ENCODE results near the gene HM13. TPM values are rescaled to one million over a fixed set of nuclear protein-coding genes. Genes with fewer than 3 reads are reported as not detected.
"Not testable (repeated sequence)": the region's sequence is repeated elsewhere in the genome, so short reads cannot be mapped to it uniquely, and the experiment has no call there.

HM13 gene
- total and polyA plus RNA-seq, 9 donors: 30.2 to 158 (median 97.3) TPM

GRCh38 chr20:31608251-31608945, 94.2 kb downstream of the HM13 start:
- no peak for TF ChIP-seq POLR2A (IDR thresholded peaks at IDR 0.05)
- Histone ChIP-seq H3K27me3 (no peaks in the 10 kb centered on the region), H3K27ac (peak overlapping the region in 1 of 2 donors; percentile 38), H3K9me3 (no peaks in the 10 kb centered on the region), H3K4me3 (peak overlapping the region; percentile 31), H3K36me3 (no peaks in the 10 kb centered on the region), H3K4me1 (ENCODE audit: insufficient read depth) (peaks cover 7% of the 10 kb centered on the region)
- intact Hi-C loops (cut with DNase I): loop anchor here in 1 of 4 donors (5.0 kb wide), 1 partner anchor 36 kb away; no protein-coding TSS in a partner anchor
- 3 to 4% (median 3%) methylated on average over 37 to 45 of the region's 45 CpGs for WGBS, 3 donors
- DNase-seq: peak; percentile 75 to 82 (median 77)

- intact Hi-C loops (cut with DNase I): loop anchor here in 3 of 4 donors (2.0 kb wide), 2 partner anchors 43 to 49 kb away; no protein-coding TSS in a partner anchor
- H3K27ac ChIP-seq: not testable (repeated sequence)
- 85 to 93% (median 91%) methylated on average over 12 of the region's 12 CpGs for WGBS, 3 donors
Measured at GRCh38 chr20:31612271-31612640, 98.0 kb downstream of the HM13 start.

DNA sequence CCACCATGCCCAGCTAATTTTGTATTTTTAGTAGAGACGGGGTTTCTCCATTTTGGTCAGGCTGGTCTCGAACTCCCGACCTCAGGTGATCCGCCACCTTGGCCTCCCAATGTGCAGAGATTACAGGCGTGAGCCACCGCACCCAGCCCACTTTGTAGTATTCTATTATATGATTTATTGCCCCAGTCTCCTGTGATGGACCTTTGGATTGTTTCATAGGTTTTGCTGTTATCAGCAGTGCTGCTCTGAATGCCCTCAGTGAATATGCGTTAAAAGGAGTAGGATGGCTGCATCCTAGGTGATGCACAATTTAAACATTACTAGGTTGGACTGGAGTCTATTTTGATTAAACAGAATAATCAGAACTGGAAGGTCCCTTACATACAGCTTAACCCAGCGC, 101.2 kb downstream of the HM13 start:
- no peak for TF ChIP-seq EP300 (IDR thresholded peaks at IDR 0.05)
- TF ChIP-seq, protein P1, sequence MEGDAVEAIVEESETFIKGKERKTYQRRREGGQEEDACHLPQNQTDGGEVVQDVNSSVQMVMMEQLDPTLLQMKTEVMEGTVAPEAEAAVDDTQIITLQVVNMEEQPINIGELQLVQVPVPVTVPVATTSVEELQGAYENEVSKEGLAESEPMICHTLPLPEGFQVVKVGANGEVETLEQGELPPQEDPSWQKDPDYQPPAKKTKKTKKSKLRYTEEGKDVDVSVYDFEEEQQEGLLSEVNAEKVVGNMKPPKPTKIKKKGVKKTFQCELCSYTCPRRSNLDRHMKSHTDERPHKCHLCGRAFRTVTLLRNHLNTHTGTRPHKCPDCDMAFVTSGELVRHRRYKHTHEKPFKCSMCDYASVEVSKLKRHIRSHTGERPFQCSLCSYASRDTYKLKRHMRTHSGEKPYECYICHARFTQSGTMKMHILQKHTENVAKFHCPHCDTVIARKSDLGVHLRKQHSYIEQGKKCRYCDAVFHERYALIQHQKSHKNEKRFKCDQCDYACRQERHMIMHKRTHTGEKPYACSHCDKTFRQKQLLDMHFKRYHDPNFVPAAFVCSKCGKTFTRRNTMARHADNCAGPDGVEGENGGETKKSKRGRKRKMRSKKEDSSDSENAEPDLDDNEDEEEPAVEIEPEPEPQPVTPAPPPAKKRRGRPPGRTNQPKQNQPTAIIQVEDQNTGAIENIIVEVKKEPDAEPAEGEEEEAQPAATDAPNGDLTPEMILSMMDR (IDR thresholded peaks at IDR 0.05): no peak
- no peak for TF ChIP-seq POLR2A (IDR thresholded peaks at IDR 0.05)
- no peak for DNase-seq
- Histone ChIP-seq H3K9me3 (no peaks in the 10 kb centered on the region), H3K27ac (no peak overlapping the region), H3K4me3 (no peak overlapping the region), H3K27me3 (no peaks in the 10 kb centered on the region), H3K36me3 (no peaks in the 10 kb centered on the region), H3K4me1 (ENCODE audit: insufficient read depth) (peaks cover 3% of the 10 kb centered on the region)
- WGBS, 3 donors: 80 to 90% (median 86%) methylated on average over 8 of the region's 8 CpGs
- intact Hi-C loops (cut with DNase I): no loop called here

More at GRCh38 chr20:31612271-31612640, 98.0 kb downstream of the HM13 start:
- not testable (repeated sequence) for H3K36me3 ChIP-seq; H3K9me3 ChIP-seq; DNase-seq; H3K4me3 ChIP-seq; H3K27me3 ChIP-seq; H3K4me1 ChIP-seq (ENCODE audit: insufficient read depth)

DNA sequence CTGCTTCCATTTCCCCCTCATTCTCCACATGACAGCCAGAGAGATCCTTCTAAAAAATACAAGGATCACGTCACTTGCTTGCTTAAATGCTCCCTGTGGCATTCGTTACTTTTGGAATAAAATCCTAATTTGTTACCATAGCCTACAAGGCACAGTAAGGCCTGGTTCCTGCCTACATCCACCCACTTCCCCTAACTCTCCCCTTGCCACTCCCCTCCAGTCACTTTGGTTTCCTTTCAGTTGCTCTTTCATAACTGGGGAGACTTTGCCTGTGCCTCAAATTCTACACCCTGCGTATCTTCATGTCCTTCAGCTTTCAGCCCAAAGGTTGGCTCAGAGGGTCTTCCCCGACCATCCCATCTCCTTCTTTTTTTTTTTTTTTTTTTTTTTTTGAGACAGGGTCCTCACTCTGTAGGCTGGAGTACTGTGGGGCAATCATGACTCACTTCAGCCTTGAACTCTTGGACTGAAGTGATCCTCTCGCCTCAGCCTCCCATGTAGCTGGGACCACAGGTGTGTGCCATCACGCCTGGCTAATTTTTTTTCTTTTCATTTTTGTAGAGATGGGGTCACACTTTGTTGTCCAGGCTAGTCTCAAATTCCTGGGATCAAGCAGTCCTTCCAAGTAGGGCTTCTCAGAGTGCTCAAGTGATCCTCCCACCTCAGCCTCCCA, 103.3 kb downstream of the HM13 start:
- H3K27ac ChIP-seq: no peak overlapping the region
- no peaks in the 10 kb centered on the region for H3K9me3 ChIP-seq
- TF ChIP-seq POLR2A (IDR thresholded peaks at IDR 0.05) (no peak), EP300 (IDR thresholded peaks at IDR 0.05) (no peak)
- TF ChIP-seq, protein P1 (IDR thresholded peaks at IDR 0.05): no peak
- no peak for DNase-seq
- no peak overlapping the region for H3K4me3 ChIP-seq
- H3K36me3 ChIP-seq: no peaks in the 10 kb centered on the region
- H3K27me3 ChIP-seq: no peaks in the 10 kb centered on the region
- WGBS, 3 donors: 83 to 89% (median 89%) methylated on average over 6 of the region's 6 CpGs
- intact Hi-C loops (cut with DNase I): no loop called here
- peaks cover 1% of the 10 kb centered on the region for H3K4me1 ChIP-seq (ENCODE audit: insufficient read depth)

Small RNAs within 50 kb of the gene (microRNA-seq; reads per million reads assigned to microRNA genes)
- gene MIR3193: 0 to 0.18 (median 0) reads per million in 3 donors

Small RNAs within 50 kb of the gene (small RNA-seq; reads per million reads assigned to genes)
- not detected for gene MIR3193

Other genes starting within 250 kb of the HM13 start
- not detected for gene DEFB116, start 205.9 kb upstream of the HM13 start, total RNA-seq
- gene DEFB116, start 205.9 kb upstream of the HM13 start, polyA plus RNA-seq: not detected
- not detected for gene DEFB118, start 145.8 kb upstream of the HM13 start, total RNA-seq
- gene DEFB118, start 145.8 kb upstream of the HM13 start, polyA plus RNA-seq: under 1 TPM in 1 of 2 donors, not detected in 1; 0.43 TPM
- not detected for gene DEFB119, start 123.9 kb upstream of the HM13 start, total RNA-seq
- not detected for gene DEFB119, start 123.9 kb upstream of the HM13 start, polyA plus RNA-seq
- gene DEFB121, start 108.2 kb upstream of the HM13 start, total RNA-seq: not detected
- gene DEFB121, start 108.2 kb upstream of the HM13 start, polyA plus RNA-seq: not detected
- not detected for gene DEFB123, start 73.8 kb upstream of the HM13 start, total RNA-seq
- gene DEFB123, start 73.8 kb upstream of the HM13 start, polyA plus RNA-seq: not detected
- under 1 TPM in 2 of 7 donors, not detected in 5; 0.45 to 0.62 TPM for gene DEFB124, start 39.3 kb upstream of the HM13 start, total RNA-seq
- under 1 TPM in 1 of 2 donors, not detected in 1; 0.82 TPM for gene DEFB124, start 39.3 kb upstream of the HM13 start, polyA plus RNA-seq
- 1 to 10 TPM; 1.1 to 6.5 (median 2.4) TPM for gene REM1, start 39.2 kb upstream of the HM13 start, total RNA-seq
- 1 to 10 TPM; 2.9 to 5.3 TPM for gene REM1, start 39.2 kb upstream of the HM13 start, polyA plus RNA-seq
- gene ID1, start 90.8 kb downstream of the HM13 start, total RNA-seq: 100 to 1,000 TPM in 3 of 7 donors, 10 to 100 TPM in 4; 42.6 to 353 (median 64.2) TPM
- gene ID1, start 90.8 kb downstream of the HM13 start, polyA plus RNA-seq: 10 to 100 TPM; 26.0 to 86.9 TPM
- 1 to 10 TPM in 6 of 7 donors, not detected in 1; 1.1 to 3.5 (median 2.1) TPM for gene COX4I2, start 123.5 kb downstream of the HM13 start, total RNA-seq
- 1 to 10 TPM; 3.5 to 6.6 TPM for gene COX4I2, start 123.5 kb downstream of the HM13 start, polyA plus RNA-seq
- 10 to 100 TPM; 21.7 to 65.1 (median 40.4) TPM for gene BCL2L1, start 208.4 kb downstream of the HM13 start, total RNA-seq
- 10 to 100 TPM; 31.6 to 35.6 TPM for gene BCL2L1, start 208.4 kb downstream of the HM13 start, polyA plus RNA-seq
- 1 to 10 TPM in 2 of 7 donors, under 1 TPM in 5; 0.10 to 1.6 (median 0.47) TPM for gene TPX2, start 224.8 kb downstream of the HM13 start, total RNA-seq
- 1 to 10 TPM in 1 of 2 donors, under 1 TPM in 1; 0.91 to 5.2 TPM for gene TPX2, start 224.8 kb downstream of the HM13 start, polyA plus RNA-seq

Data from ovary (tissue), 9 donors.